Measurements from ENCODE around the gene STIM2. TPM values are rescaled to one million over a fixed set of nuclear protein-coding genes. Genes with fewer than 3 reads are reported as not detected.
"Not testable (repeated sequence)": the region's sequence is repeated elsewhere in the genome, so short reads cannot be mapped to it uniquely, and the experiment has no call there.

The STIM2 gene
- polyA plus RNA-seq (2013, experiment 1 of 2) = 22.3 TPM
- 20.4 TPM for polyA plus RNA-seq (2013, experiment 2 of 2)

- WGBS = under 1% methylated on average over 45 of the region's 74 CpGs
- peak; percentile 98 for DNase-seq
- Histone ChIP-seq H2BK120ac (ENCODE audit: low read depth, low read length) (peak within 1 kb of the TSS; percentile 54), H4K8ac (ENCODE audit: low read length) (peak within 1 kb of the TSS; percentile 95), H3K79me1 (replicated peaks; ENCODE audit: low read length, poor library complexity, severe bottlenecking) (peaks cover 4% of the 10 kb centered on the region), H2BK5ac (ENCODE audit: low read depth, low read length, poor library complexity, severe bottlenecking) (peak within 1 kb of the TSS; percentile 63), H3K4me2 (ENCODE audit: low read length, poor library complexity, severe bottlenecking) (peak within 1 kb of the TSS; percentile 88), H3K4me3 (ENCODE audit: insufficient read depth in 1 of 2, low read depth in 1 of 2, low read length in 2 of 2) (peak within 1 kb of the TSS; percentile 92 to 94), H3K18ac (ENCODE audit: low read depth in 1 of 2, low read length in 2 of 2) (peak within 1 kb of the TSS; percentile 93 to 97), H3K23ac (ENCODE audit: low read length in 2 of 2) (peak within 1 kb of the TSS; percentile 47 to 95), H2AK5ac (ENCODE audit: low read length, severe bottlenecking) (no peak within 1 kb of the TSS), H3K4ac (ENCODE audit: low read depth in 1 of 2, low read length in 2 of 2) (peak within 1 kb of the TSS; percentile 62 to 68), H3K14ac (ENCODE audit: low read length in 2 of 2) (peak within 1 kb of the TSS in 1 of 2 experiments; percentile 76), H2BK15ac (ENCODE audit: low read depth, poor library complexity, severe bottlenecking) (peak within 1 kb of the TSS; percentile 68), H2AFZ (ENCODE audit: low read depth, low read length) (peak within 1 kb of the TSS; percentile 88), H3K27ac (ENCODE audit: low read length, poor library complexity, severe bottlenecking) (peak within 1 kb of the TSS; percentile 85), H3K27me3 (ENCODE audit: control insufficient read depth in 1 of 2, insufficient read depth in 1 of 2, low read length in 2 of 2) (no peaks in the 10 kb centered on the region), H3K4me1 (ENCODE audit: control insufficient read depth, insufficient read depth, low read depth, low read length) (peaks cover 2% of the 10 kb centered on the region), H3K9ac (ENCODE audit: low read length) (peak within 1 kb of the TSS; percentile 91), H3K9me3 (ENCODE audit: control insufficient read depth, low read length) (no peaks in the 10 kb centered on the region), H2BK12ac (ENCODE audit: low read length in 2 of 2) (peak within 1 kb of the TSS; percentile 78 to 98), H4K91ac (ENCODE audit: low read length) (peak within 1 kb of the TSS; percentile 73), H3K36me3 (ENCODE audit: control insufficient read depth in 1 of 2, insufficient read depth in 2 of 2, low read depth in 1 of 2, low read length in 2 of 2) (no peaks in the 10 kb centered on the region)
Observed at GRCh38 chr4:26860157-26860921, at the start of gene STIM2. Gene STIM2 (plus strand): TSS chr4:26860841.

GRCh38 chr4:26811571-26811970 lies 49.1 kb upstream of the STIM2 start:
- H3K27me3 ChIP-seq (ENCODE audit: control insufficient read depth in 1 of 2, insufficient read depth in 1 of 2, low read length in 2 of 2) = not testable (repeated sequence)
- WGBS = 91% methylated on average over 4 of the region's 4 CpGs

GRCh38 chr4:26812049-26812714 lies 48.5 kb upstream of the STIM2 start:
- H3K9me3 ChIP-seq (ENCODE audit: control insufficient read depth, low read length) = no peaks in the 10 kb centered on the region
- H3K14ac ChIP-seq (ENCODE audit: low read length in 2 of 2) = no peak overlapping the region
- no peaks in the 10 kb centered on the region for H3K79me1 ChIP-seq (replicated peaks; ENCODE audit: low read length, poor library complexity, severe bottlenecking)
- H3K23ac ChIP-seq (ENCODE audit: low read length in 2 of 2) = peak overlapping the region in 1 of 2 experiments; percentile 30
- no peak overlapping the region for H3K4me3 ChIP-seq (ENCODE audit: insufficient read depth in 1 of 2, low read depth in 1 of 2, low read length in 2 of 2)
- no peak overlapping the region for H4K91ac ChIP-seq (ENCODE audit: low read length)
- no peak for DNase-seq
- H3K36me3 ChIP-seq (ENCODE audit: control insufficient read depth in 1 of 2, insufficient read depth in 2 of 2, low read depth in 1 of 2, low read length in 2 of 2) = no peaks in the 10 kb centered on the region
- no peak overlapping the region for H2AFZ ChIP-seq (ENCODE audit: low read depth, low read length)
- no peak overlapping the region for H2BK15ac ChIP-seq (ENCODE audit: low read depth, poor library complexity, severe bottlenecking)
- no peak overlapping the region for H3K18ac ChIP-seq (ENCODE audit: low read depth in 1 of 2, low read length in 2 of 2)
- no peak overlapping the region for H2BK5ac ChIP-seq (ENCODE audit: low read depth, low read length, poor library complexity, severe bottlenecking)
- no peak overlapping the region for H2AK5ac ChIP-seq (ENCODE audit: low read length, severe bottlenecking)
- H3K4me1 ChIP-seq (ENCODE audit: control insufficient read depth, insufficient read depth, low read depth, low read length) = no peaks in the 10 kb centered on the region
- H3K4ac ChIP-seq (ENCODE audit: low read depth in 1 of 2, low read length in 2 of 2) = no peak overlapping the region
- H3K4me2 ChIP-seq (ENCODE audit: low read length, poor library complexity, severe bottlenecking) = no peak overlapping the region
- H3K9ac ChIP-seq (ENCODE audit: low read length) = no peak overlapping the region
- no peak overlapping the region for H2BK12ac ChIP-seq (ENCODE audit: low read length in 2 of 2)
- no peaks in the 10 kb centered on the region for H3K27me3 ChIP-seq (ENCODE audit: control insufficient read depth in 1 of 2, insufficient read depth in 1 of 2, low read length in 2 of 2)
- H2BK120ac ChIP-seq (ENCODE audit: low read depth, low read length) = no peak overlapping the region
- no peak overlapping the region for H4K8ac ChIP-seq (ENCODE audit: low read length)
- WGBS = 85% methylated on average over 5 of the region's 6 CpGs
- H3K27ac ChIP-seq (ENCODE audit: low read length, poor library complexity, severe bottlenecking) = no peak overlapping the region

More at GRCh38 chr4:26811571-26811970, 49.1 kb upstream of the STIM2 start:
- H3K36me3 ChIP-seq (ENCODE audit: control insufficient read depth in 1 of 2, insufficient read depth in 2 of 2, low read depth in 1 of 2, low read length in 2 of 2); H3K4me2 ChIP-seq (ENCODE audit: low read length, poor library complexity, severe bottlenecking); H3K14ac ChIP-seq (ENCODE audit: low read length in 2 of 2); H3K27ac ChIP-seq (ENCODE audit: low read length, poor library complexity, severe bottlenecking); H2AK5ac ChIP-seq (ENCODE audit: low read length, severe bottlenecking); H3K4me3 ChIP-seq (ENCODE audit: insufficient read depth in 1 of 2, low read depth in 1 of 2, low read length in 2 of 2); H3K4ac ChIP-seq (ENCODE audit: low read depth in 1 of 2, low read length in 2 of 2); DNase-seq; H4K8ac ChIP-seq (ENCODE audit: low read length); H3K9me3 ChIP-seq (ENCODE audit: control insufficient read depth, low read length); H4K91ac ChIP-seq (ENCODE audit: low read length); H2BK12ac ChIP-seq (ENCODE audit: low read length in 2 of 2); H3K23ac ChIP-seq (ENCODE audit: low read length in 2 of 2); H2BK5ac ChIP-seq (ENCODE audit: low read depth, low read length, poor library complexity, severe bottlenecking); H3K18ac ChIP-seq (ENCODE audit: low read depth in 1 of 2, low read length in 2 of 2); H3K79me1 ChIP-seq (replicated peaks; ENCODE audit: low read length, poor library complexity, severe bottlenecking); H2BK120ac ChIP-seq (ENCODE audit: low read depth, low read length); H3K9ac ChIP-seq (ENCODE audit: low read length); H2AFZ ChIP-seq (ENCODE audit: low read depth, low read length); H3K4me1 ChIP-seq (ENCODE audit: control insufficient read depth, insufficient read depth, low read depth, low read length); H2BK15ac ChIP-seq (ENCODE audit: low read depth, poor library complexity, severe bottlenecking): not testable (repeated sequence)

GRCh38 chr4:26813698-26814097 lies 46.9 kb upstream of the STIM2 start:
- no peak overlapping the region for H3K4me2 ChIP-seq (ENCODE audit: low read length, poor library complexity, severe bottlenecking)
- no peak overlapping the region for H3K27ac ChIP-seq (ENCODE audit: low read length, poor library complexity, severe bottlenecking)
- no peak overlapping the region for H4K91ac ChIP-seq (ENCODE audit: low read length)
- H2AFZ ChIP-seq (ENCODE audit: low read depth, low read length) = no peak overlapping the region
- no peak overlapping the region for H4K8ac ChIP-seq (ENCODE audit: low read length)
- H3K36me3 ChIP-seq (ENCODE audit: control insufficient read depth in 1 of 2, insufficient read depth in 2 of 2, low read depth in 1 of 2, low read length in 2 of 2) = no peaks in the 10 kb centered on the region
- H3K4me3 ChIP-seq (ENCODE audit: insufficient read depth in 1 of 2, low read depth in 1 of 2, low read length in 2 of 2) = no peak overlapping the region
- H3K27me3 ChIP-seq (ENCODE audit: control insufficient read depth in 1 of 2, insufficient read depth in 1 of 2, low read length in 2 of 2) = no peaks in the 10 kb centered on the region
- no peak overlapping the region for H3K23ac ChIP-seq (ENCODE audit: low read length in 2 of 2)
- DNase-seq = no peak
- H2BK15ac ChIP-seq (ENCODE audit: low read depth, poor library complexity, severe bottlenecking) = no peak overlapping the region
- H3K4ac ChIP-seq (ENCODE audit: low read depth in 1 of 2, low read length in 2 of 2) = no peak overlapping the region
- H2BK120ac ChIP-seq (ENCODE audit: low read depth, low read length) = no peak overlapping the region
- H2AK5ac ChIP-seq (ENCODE audit: low read length, severe bottlenecking) = no peak overlapping the region
- H3K14ac ChIP-seq (ENCODE audit: low read length in 2 of 2) = no peak overlapping the region
- H3K9ac ChIP-seq (ENCODE audit: low read length) = no peak overlapping the region
- no peaks in the 10 kb centered on the region for H3K4me1 ChIP-seq (ENCODE audit: control insufficient read depth, insufficient read depth, low read depth, low read length)
- no peaks in the 10 kb centered on the region for H3K79me1 ChIP-seq (replicated peaks; ENCODE audit: low read length, poor library complexity, severe bottlenecking)
- H3K9me3 ChIP-seq (ENCODE audit: control insufficient read depth, low read length) = no peaks in the 10 kb centered on the region
- H2BK5ac ChIP-seq (ENCODE audit: low read depth, low read length, poor library complexity, severe bottlenecking) = no peak overlapping the region
- H3K18ac ChIP-seq (ENCODE audit: low read depth in 1 of 2, low read length in 2 of 2) = no peak overlapping the region
- 94% methylated on average over 8 of the region's 8 CpGs for WGBS
- no peak overlapping the region for H2BK12ac ChIP-seq (ENCODE audit: low read length in 2 of 2)

Data from mesenchymal stem cell (in vitro differentiated cells and primary cell).